Brain microvascular endothelial cell (primary cell): ENCODE data around the gene VSIG10L2.
"Not testable (repeated sequence)": the region's sequence is repeated elsewhere in the genome, so short reads cannot be mapped to it uniquely, and the experiment has no call there.

Experiments
- DNase-seq: peaks from one replicate; pipeline ENCODE4 v3.0.0-alpha.2; 2020
- H3K27ac ChIP-seq: fragments of 250-450 bp; sonication (Bioruptor Pico); 2 replicates; pipeline ENCODE4 v1.5.1; 2020; ENCODE audit warnings: mild to moderate bottlenecking, moderate library complexity
- H3K27me3 ChIP-seq: fragments of 250-450 bp; sonication (Bioruptor Pico); replicated peaks from 2 replicates; pipeline ENCODE4 v1.5.1; 2020; ENCODE audit warnings: mild to moderate bottlenecking
- H3K36me3 ChIP-seq: fragments of 250-450 bp; sonication (Bioruptor Pico); replicated peaks from 2 replicates; pipeline ENCODE4 v1.5.1; 2020; ENCODE audit warnings: mild to moderate bottlenecking
- H3K4me3 ChIP-seq: 2 replicates; pipeline ENCODE4 v1.5.1; 2011; ENCODE audit warnings: low read depth, mild to moderate bottlenecking, control low read depth, low read length, moderate library complexity
- in situ Hi-C: cut with HindIII; loops from 2 replicates; pipeline ENCODE4 v1.10.0; 2017; ENCODE audit warnings: low sequenced_read_pairs, low pct_ligation_motif_present
- TF ChIP-seq, protein P1 (sequence below): IDR thresholded peaks from 2 replicates; pipeline ENCODE4 v1.5.1; 2011; ENCODE audit warnings: low read depth, mild to moderate bottlenecking, moderate library complexity, low read length, control low read depth, inconsistent platforms; ENCODE audit errors: missing control alignments

The VSIG10L2 gene

DNA sequence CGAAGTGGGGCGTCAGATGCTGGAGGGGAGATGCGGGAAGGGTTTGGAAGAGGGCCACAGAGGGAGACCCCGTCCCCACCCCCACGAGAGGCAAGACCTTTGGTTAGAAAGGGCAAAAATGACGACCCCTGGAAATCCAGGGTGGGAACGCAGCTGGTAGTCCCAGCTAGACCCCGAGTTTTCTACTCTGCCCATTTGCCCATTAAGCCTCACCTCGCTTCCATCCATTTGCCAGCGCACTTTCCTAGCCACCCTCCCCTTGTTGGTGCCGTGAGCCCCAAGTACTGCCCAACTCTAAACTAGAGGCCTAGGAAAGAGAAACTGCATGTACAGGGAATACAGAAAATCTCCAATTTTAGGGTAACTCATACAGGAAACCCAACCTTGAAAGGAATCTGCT, 41.2 kb upstream of the VSIG10L2 start:
- Histone ChIP-seq H3K27me3 (peaks cover 8% of the 10 kb centered on the region), H3K27ac (no peak overlapping the region), H3K36me3 (no peaks in the 10 kb centered on the region), H3K4me3 (no peak overlapping the region)
- TF ChIP-seq, protein P1, sequence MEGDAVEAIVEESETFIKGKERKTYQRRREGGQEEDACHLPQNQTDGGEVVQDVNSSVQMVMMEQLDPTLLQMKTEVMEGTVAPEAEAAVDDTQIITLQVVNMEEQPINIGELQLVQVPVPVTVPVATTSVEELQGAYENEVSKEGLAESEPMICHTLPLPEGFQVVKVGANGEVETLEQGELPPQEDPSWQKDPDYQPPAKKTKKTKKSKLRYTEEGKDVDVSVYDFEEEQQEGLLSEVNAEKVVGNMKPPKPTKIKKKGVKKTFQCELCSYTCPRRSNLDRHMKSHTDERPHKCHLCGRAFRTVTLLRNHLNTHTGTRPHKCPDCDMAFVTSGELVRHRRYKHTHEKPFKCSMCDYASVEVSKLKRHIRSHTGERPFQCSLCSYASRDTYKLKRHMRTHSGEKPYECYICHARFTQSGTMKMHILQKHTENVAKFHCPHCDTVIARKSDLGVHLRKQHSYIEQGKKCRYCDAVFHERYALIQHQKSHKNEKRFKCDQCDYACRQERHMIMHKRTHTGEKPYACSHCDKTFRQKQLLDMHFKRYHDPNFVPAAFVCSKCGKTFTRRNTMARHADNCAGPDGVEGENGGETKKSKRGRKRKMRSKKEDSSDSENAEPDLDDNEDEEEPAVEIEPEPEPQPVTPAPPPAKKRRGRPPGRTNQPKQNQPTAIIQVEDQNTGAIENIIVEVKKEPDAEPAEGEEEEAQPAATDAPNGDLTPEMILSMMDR = no peak
- in situ Hi-C loops = no loop called here
- DNase-seq = no peak

DNA sequence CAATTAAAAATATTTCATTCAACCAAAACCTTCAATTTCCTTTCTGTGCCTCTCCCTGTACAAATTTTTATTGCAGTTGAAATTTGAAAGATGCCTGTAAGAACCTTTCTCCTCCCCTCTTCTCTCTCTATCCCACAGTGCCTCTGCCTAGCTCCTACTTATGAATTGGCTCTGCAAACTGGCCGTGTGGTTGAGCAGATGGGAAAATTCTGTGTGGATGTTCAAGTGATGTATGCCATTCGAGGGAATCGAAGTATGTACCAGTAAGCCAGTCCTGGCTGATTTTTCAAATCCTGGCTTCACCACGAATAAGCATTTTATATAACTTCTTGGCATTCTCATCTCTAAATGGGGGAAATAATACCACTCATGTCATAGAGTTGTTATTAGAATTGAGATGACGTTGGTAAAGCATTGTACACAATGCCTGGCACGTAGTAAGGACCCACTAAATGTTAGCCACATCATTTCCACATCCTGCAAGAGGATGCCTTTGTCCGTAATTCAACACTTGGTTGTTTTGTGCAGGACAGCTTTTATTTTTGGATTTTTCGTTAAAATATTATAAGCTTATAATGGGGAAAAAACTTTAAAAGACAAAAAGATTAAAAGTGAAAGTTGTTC, 35.5 kb upstream of the VSIG10L2 start:
- Histone ChIP-seq H3K27me3 (no peaks in the 10 kb centered on the region), H3K4me3 (no peak overlapping the region), H3K36me3 (no peaks in the 10 kb centered on the region), H3K27ac (no peak overlapping the region)
- TF ChIP-seq, protein P1 = no peak
- no peak for DNase-seq
- in situ Hi-C loops = no loop called here

DNA sequence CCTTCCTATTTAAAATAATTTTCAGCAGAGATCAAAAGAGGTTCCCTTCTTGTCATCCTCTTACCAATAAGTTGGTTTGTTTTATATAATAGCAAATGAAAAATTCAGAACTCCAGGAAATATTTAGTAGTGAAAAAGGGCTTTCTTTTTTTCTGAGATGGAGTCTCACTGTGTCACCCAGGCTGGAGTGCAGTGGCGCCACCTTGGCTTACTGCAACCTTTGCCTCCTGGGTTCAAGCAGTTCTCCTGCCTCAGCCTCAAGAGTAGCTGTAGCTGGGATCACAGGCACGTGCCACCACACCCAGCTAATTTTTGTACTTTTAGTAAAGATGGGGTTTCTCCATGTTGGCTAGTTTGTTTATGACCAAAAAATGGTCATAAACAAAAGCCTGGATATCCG, 31.2 kb upstream of the VSIG10L2 start:
- DNase-seq, in situ Hi-C loops, H3K27ac ChIP-seq, H3K4me3 ChIP-seq, H3K36me3 ChIP-seq, H3K27me3 ChIP-seq: not testable (repeated sequence)

DNA sequence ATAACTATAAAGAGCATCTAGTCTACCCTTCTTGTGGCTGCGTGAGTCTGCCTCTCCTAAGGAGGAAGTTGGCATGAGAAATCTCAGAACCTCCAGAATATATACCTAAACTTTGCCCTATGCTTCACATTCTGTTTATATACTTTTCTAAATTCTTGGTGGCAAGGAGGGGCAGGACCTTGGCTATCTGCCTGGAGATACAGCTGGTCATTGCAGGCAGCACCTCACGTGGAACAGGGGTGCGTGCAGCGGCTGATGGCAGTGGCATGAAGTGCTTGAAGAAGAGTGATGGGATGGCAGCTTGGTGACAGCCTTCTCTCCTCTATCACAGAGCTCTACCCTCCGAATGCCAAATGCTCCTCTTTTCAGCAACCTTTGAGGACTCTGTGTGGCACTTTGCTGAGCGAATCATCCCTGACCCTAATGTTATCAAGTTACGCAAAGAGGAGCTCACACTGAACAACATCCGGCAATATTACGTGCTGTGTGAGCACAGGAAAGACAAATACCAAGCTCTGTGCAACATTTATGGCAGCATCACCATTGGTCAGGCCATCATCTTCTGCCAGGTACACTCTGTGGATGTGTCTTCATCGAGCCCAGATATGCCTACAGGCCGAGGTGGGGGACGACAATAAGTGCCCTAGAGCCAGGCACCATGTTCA, 29.0 kb upstream of the VSIG10L2 start:
- Histone ChIP-seq H3K4me3 (no peak overlapping the region), H3K27ac (no peak overlapping the region), H3K27me3 (no peaks in the 10 kb centered on the region), H3K36me3 (no peaks in the 10 kb centered on the region)
- TF ChIP-seq, protein P1 = no peak
- no peak for DNase-seq
- in situ Hi-C loops = no loop called here

DNA sequence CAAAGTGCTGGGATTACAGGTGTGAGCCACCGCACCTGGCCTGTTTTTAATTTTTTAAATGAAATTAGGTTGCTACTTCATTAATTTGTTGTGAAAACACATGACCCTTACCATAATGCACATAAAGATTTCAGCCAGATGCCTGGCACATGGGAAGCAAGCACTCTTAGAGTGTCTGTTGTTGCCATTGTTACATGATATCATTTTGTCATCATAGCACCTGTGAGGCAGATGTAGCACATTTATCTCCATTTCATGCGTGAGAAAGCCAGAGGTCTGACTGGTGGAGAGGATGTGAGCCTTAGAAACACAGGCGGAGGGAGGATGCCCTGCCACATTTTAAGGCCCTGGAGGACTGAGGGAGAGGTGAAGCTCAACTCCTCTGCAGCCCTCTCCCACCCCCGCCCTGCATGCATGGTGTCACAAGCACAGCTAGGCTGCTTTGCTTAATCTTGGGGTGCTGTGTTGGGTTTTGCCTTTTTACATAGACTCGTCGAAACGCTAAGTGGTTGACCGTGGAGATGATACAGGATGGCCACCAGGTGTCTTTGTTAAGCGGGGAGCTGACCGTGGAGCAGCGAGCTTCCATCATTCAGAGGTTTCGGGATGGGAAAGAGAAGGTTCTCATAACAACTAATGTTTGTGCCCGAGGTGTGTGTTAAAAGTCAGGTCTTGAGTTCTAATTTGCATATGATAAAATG, 27.6 kb upstream of the VSIG10L2 start:
- no peaks in the 10 kb centered on the region for H3K36me3 ChIP-seq
- no peak for DNase-seq
- no peak overlapping the region for H3K27ac ChIP-seq
- H3K27me3 ChIP-seq = no peaks in the 10 kb centered on the region
- no peak overlapping the region for H3K4me3 ChIP-seq
- in situ Hi-C loops = no loop called here
- TF ChIP-seq, protein P1 = no peak

DNA sequence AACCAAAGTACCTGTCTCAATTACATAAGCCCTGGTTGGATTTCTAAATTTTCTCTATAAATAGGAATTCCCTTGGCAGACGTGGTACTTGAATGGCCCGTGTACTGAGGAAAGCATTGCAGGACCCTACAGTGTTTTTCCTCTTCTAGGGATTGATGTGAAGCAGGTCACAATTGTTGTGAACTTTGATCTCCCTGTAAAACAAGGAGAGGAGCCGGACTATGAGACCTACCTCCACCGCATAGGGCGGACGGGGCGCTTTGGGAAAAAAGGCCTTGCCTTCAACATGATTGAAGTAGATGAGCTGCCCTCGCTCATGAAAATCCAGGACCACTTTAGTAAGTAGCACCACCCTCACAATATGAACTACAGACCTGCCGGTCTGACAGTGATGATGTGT, 24.8 kb upstream of the VSIG10L2 start:
- H3K27ac ChIP-seq = no peak overlapping the region
- in situ Hi-C loops = no loop called here
- TF ChIP-seq, protein P1 = no peak
- H3K27me3 ChIP-seq = no peaks in the 10 kb centered on the region
- no peak for DNase-seq
- H3K4me3 ChIP-seq = no peak overlapping the region
- no peaks in the 10 kb centered on the region for H3K36me3 ChIP-seq
